Adrenal gland (tissue), 12 donors: ENCODE data around the gene BNIP1. TPM values are rescaled to one million over a fixed set of nuclear protein-coding genes. Genes with fewer than 3 reads are reported as not detected.

Experiments used
- DNase-seq, 7 donors: peaks; one replicate each; pipeline ENCODE4 v3.0.0-alpha.2; 2019 to 2020
- H3K27ac ChIP-seq, 5 donors: fragments of 200-600 bp; sonication (generic) in 4 of 5; 1 replicate in 3 of 5; 2 replicates in 2 of 5; pipeline versions ENCODE4 v1.5.1 to v1.8.0; 2016 to 2020; ENCODE audit warnings: mild to moderate bottlenecking in 1 of 5
- H3K27me3 ChIP-seq: fragments of 200-600 bp; 2 replicates; pipeline ENCODE4 v1.8.0; 2021
- H3K36me3 ChIP-seq, 2 donors: fragments of 200-600 bp; replicated peaks in 1 of 2; 1 replicate in 1 of 2; 2 replicates in 1 of 2; pipeline versions ENCODE4 v1.5.1 to v1.8.0; 2018 to 2022
- H3K4me1 ChIP-seq, 2 donors: fragments of 200-600 bp; replicated peaks in 1 of 2; 1 replicate in 1 of 2; 2 replicates in 1 of 2; pipeline versions ENCODE4 v1.5.1 to v1.8.0; 2018 to 2021
- H3K4me3 ChIP-seq, 4 donors: fragments of 200-600 bp; sonication (generic) in 3 of 4; one replicate each; pipeline ENCODE4 v1.5.1; 2016 to 2018
- H3K9me3 ChIP-seq, 3 donors: fragments of 200-600 bp; sonication (generic) in 1 of 3; replicated peaks in 1 of 3; 1 replicate in 2 of 3; 2 replicates in 1 of 3; pipeline versions ENCODE4 v1.5.1 to v1.8.0; 2016 to 2021
- POLR2A ChIP-seq, 2 donors: fragments of 450-650 bp; IDR thresholded peaks; one replicate each; pipeline ENCODE4 v1.6.1; 2017; ENCODE audit warnings: antibody characterized with exemption in 2 of 2, mild to moderate bottlenecking in 2 of 2, moderate library complexity in 1 of 2
- WGBS, 4 donors: extraction: QIAGEN DNeasy Blood & Tissue Kit in 2 of 4; methylation state at CpG; one replicate each; pipeline versions ENCODE4 v1.1.5 to v1.1.7; 2013 to 2017; 5-methylcytosine and 5-hydroxymethylcytosine counted together
- intact Hi-C, 2 donors: fragments of 100-400 bp; cut with DNase I; formaldehyde crosslinking; loops; one replicate each; pipeline versions ENCODE4 v1.14.1 to v1.15.0; 2022 to 2023
- polyA plus RNA-seq, 3 donors: library from polyadenylated mRNA; stranded (reverse); fragments of 200-250 nt in 2 of 3; fragments of 350-450 nt in 1 of 3; fragmentation: Illumina TruSeq in 1 of 3; extraction: RNeasy Lipid Tissue Mini Kit (QIAGEN cat#74804) in 1 of 3; gene quantifications; one replicate each; pipeline ENCODE4 v1.2.3, GENCODE V29; 2013 to 2014
- total RNA-seq, 9 donors: library from RNA; depleted of rRNA in 4 of 9; stranded (reverse); fragments of >200 nt in 4 of 9; fragments of 120-200 nt in 1 of 9; fragmentation: NEBNext Ultra II Directional in 1 of 9; extraction: Animal tissue kit (Norgen Biotek cat#: 25700) in 1 of 9; gene quantifications; one replicate each; pipeline versions ENCODE4 v1.1.0 to v1.2.4, GENCODE V29; 2013 to 2023
- TF ChIP-seq, protein P1 (sequence below), 6 experiments: fragments of 450-650 bp in 4 of 6; fragments of 200-600 bp in 2 of 6; sonication (generic) in 1 of 6; IDR thresholded peaks; 1 replicate in 5 of 6; 2 replicates in 1 of 6; pipeline versions ENCODE4 v1.5.1 to v1.8.0; 2016 to 2021; ENCODE audit warnings: antibody characterized with exemption in 6 of 6, mild to moderate bottlenecking in 2 of 6, moderate library complexity in 1 of 6
- donor health status: healthy with polysubstance abuse.
- donor health status: Bipolar disorder and iron deficiency.
- donor health status: DM: yes; HTN: yes; CAD: no.
- donor health status: DM: no; HTN: no; CAD: no.
- donor health status: DM: no; HTN: no; CAD: no.
- donor health status: DM: yes; HTN: yes; CAD: no.

BNIP1 gene
- total and polyA plus RNA-seq, 12 donors: 5.9 to 28.8 (median 15.0) TPM

DNA sequence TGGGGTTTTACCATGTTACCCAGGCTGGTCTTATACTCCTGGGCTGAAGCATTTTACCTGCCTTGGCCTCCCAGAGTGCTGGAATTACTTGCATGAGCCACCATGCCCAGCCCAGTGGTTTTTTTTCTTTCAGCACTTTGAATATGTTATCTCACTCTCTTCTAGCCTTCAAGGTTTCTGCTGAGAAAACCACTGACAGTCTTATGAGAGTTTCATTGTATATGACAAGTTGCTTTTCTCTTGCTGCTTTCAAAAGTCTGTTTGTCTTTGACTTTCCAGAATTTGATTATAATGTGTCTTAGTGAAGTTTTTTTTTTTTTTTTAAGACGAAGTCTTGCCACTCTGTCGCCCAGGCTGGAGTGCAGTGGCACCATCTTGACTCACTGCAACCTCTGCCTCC lies 43.1 kb upstream of the BNIP1 start:
- WGBS, 4 donors: 89 to 96% (median 95%) methylated on average over 2 of the region's 2 CpGs
- H3K27ac ChIP-seq: no peak overlapping the region

GRCh38 chr5:173103411-173103810 lies 40.9 kb upstream of the BNIP1 start:
- H3K4me3 ChIP-seq: no peak overlapping the region
- no peak for TF ChIP-seq POLR2A (IDR thresholded peaks at IDR 0.05)
- TF ChIP-seq, protein P1, sequence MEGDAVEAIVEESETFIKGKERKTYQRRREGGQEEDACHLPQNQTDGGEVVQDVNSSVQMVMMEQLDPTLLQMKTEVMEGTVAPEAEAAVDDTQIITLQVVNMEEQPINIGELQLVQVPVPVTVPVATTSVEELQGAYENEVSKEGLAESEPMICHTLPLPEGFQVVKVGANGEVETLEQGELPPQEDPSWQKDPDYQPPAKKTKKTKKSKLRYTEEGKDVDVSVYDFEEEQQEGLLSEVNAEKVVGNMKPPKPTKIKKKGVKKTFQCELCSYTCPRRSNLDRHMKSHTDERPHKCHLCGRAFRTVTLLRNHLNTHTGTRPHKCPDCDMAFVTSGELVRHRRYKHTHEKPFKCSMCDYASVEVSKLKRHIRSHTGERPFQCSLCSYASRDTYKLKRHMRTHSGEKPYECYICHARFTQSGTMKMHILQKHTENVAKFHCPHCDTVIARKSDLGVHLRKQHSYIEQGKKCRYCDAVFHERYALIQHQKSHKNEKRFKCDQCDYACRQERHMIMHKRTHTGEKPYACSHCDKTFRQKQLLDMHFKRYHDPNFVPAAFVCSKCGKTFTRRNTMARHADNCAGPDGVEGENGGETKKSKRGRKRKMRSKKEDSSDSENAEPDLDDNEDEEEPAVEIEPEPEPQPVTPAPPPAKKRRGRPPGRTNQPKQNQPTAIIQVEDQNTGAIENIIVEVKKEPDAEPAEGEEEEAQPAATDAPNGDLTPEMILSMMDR (IDR thresholded peaks at IDR 0.05): no peak
- H3K36me3 ChIP-seq: peaks cover 0 to 2% of the 10 kb centered on the region in 2 donors
- peaks cover 0 to 9% of the 10 kb centered on the region in 2 donors for H3K4me1 ChIP-seq
- WGBS, 4 donors: 63 to 71% (median 68%) methylated on average over 1 of the region's 1 CpG
- intact Hi-C loops: no loop called here
- H3K27ac ChIP-seq: no peak overlapping the region
- no peaks in the 10 kb centered on the region for H3K27me3 ChIP-seq
- no peak for DNase-seq
- H3K9me3 ChIP-seq: peaks cover 0 to 7% (median 0%) of the 10 kb centered on the region in 3 donors

More for the DNA sequence above, 43.1 kb upstream of the BNIP1 start:
- intact Hi-C loops: no loop called here
- Histone ChIP-seq H3K4me1 (peaks cover 0 to 23% of the 10 kb centered on the region in 2 donors), H3K9me3 (peaks cover 0 to 7% (median 0%) of the 10 kb centered on the region in 3 donors), H3K27me3 (no peaks in the 10 kb centered on the region), H3K4me3 (no peak overlapping the region), H3K36me3 (no peaks in the 10 kb centered on the region)
- TF ChIP-seq POLR2A (IDR thresholded peaks at IDR 0.05): no peak
- TF ChIP-seq, protein P1 (IDR thresholded peaks at IDR 0.05): no peak
- no peak for DNase-seq

GRCh38 chr5:173108914-173109313 lies 35.4 kb upstream of the BNIP1 start:
- no peak for DNase-seq
- no peaks in the 10 kb centered on the region for H3K9me3 ChIP-seq
- H3K4me1 ChIP-seq: no peaks in the 10 kb centered on the region
- H3K27me3 ChIP-seq: no peaks in the 10 kb centered on the region
- no peak overlapping the region for H3K4me3 ChIP-seq
- TF ChIP-seq POLR2A (IDR thresholded peaks at IDR 0.05): no peak
- TF ChIP-seq, protein P1 (IDR thresholded peaks at IDR 0.05): no peak
- no peak overlapping the region for H3K27ac ChIP-seq
- peaks cover 0 to 43% of the 10 kb centered on the region in 2 donors for H3K36me3 ChIP-seq
- 68 to 81% (median 72%) methylated on average over 3 of the region's 3 CpGs for WGBS, 4 donors
- intact Hi-C loops: no loop called here

DNA sequence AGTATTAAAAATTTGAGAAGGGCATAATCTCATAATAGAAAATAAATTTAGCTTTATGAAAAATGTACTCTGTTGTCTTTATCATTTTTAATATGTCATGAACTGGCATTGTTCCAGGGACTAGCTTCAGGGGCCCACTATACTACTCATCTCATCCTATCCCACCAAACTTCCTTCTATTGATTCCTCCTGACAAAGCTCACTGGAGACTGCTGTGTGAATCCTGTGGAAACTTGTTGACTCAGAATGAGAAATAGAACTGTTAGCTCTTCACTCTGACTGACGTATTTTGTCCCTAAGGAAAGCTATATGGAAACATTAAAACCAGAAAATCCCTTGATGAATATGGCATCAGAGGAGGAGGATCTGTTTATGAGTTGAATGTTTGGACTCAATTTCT lies 29.8 kb upstream of the BNIP1 start:
- Histone ChIP-seq H3K27me3 (no peaks in the 10 kb centered on the region), H3K4me3 (no peak overlapping the region), H3K27ac (no peak overlapping the region), H3K4me1 (no peaks in the 10 kb centered on the region), H3K9me3 (no peaks in the 10 kb centered on the region), H3K36me3 (peaks cover 0 to 37% of the 10 kb centered on the region in 2 donors)
- 93 to 100% (median 100%) methylated on average over 1 of the region's 1 CpG for WGBS, 4 donors
- intact Hi-C loops: no loop called here
- DNase-seq: no peak
- no peak for TF ChIP-seq POLR2A (IDR thresholded peaks at IDR 0.05)
- TF ChIP-seq, protein P1 (IDR thresholded peaks at IDR 0.05): no peak
